Measurements from ENCODE around the gene CNTN1. TPM values are rescaled to one million over a fixed set of nuclear protein-coding genes. Genes with fewer than 3 reads are reported as not detected.

CNTN1 gene
- total and polyA plus RNA-seq, 9 of the 15 experiments (the other 6 are each of a cell fraction or from before 2014, with no cell fraction given), result 0.16 TPM; not detected in 8

DNA sequence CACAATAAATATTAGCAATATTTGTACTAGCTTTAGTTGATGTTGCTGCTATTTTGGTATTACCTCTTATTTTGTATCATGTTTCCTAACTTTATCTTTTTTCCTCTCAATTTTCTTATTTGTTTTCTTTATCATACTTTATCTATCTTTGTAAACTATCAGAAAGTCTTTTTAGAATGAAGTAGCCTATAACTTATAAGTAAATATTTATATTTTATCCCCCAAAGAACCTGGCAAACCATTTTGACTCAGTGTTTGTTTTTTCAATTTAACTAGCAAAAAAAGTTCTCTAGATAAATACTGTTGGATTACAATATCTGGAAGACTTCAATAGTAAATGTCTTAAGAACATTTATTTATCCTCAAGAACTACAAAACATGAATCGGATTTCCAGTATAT, 360.2 kb downstream of the CNTN1 start:
- CTCF ChIA-PET (ENCODE audit: low intra/inter-chr PET ratio), result no interaction called here
- TF ChIP-seq ARID3A (IDR thresholded peaks at IDR 0.05; ENCODE audit: borderline replicate concordance, low read depth, low read length) (no peak), ZFX (CRISPR knock-in tag; IDR thresholded peaks at IDR 0.05) (no peak), TARDBP (IDR thresholded peaks at IDR 0.05) (no peak), COPS2 (conservative IDR thresholded peaks at IDR 0.05) (no peak), PRPF4 (IDR thresholded peaks at IDR 0.05; ENCODE audit: insufficient read depth, low read depth, low read length, poor library complexity, severe bottlenecking) (no peak)
- no peaks in the 10 kb centered on the region for H3K79me2 ChIP-seq (ENCODE audit: control insufficient read depth, insufficient read depth, low read length)
- intact Hi-C loops (cut with micrococcal nuclease), result no loop called here
- WGBS (ENCODE audit: insufficient coverage, low coverage, missing lambda C conversion rate), result 6% methylated on average over 1 of the region's 1 CpG
- DNase-seq (ENCODE audit: extremely low read depth in 1 of 4, low spot score in 3 of 4), result no peak
- H2AFZ ChIP-seq (ENCODE audit: low read depth, low read length), result no peak overlapping the region
- no TSS peak for BruUV-seq (replicated peaks)
- no peak for FAIRE-seq
- H4K20me1 ChIP-seq (replicated peaks; ENCODE audit: control insufficient read depth, insufficient read depth, low read length), result no peaks in the 10 kb centered on the region
- POLR2A ChIA-PET, result no interaction called here
- no peak overlapping the region for H3K9ac ChIP-seq (ENCODE audit: insufficient read depth in 1 of 2, low read depth in 2 of 2, low read length in 2 of 2)
- ATAC-seq, result no peak
- H3K27me3 ChIP-seq (ENCODE audit: control insufficient read depth in 2 of 2, insufficient read depth in 2 of 2, low read length in 2 of 2), result no peaks in the 10 kb centered on the region
- no peaks in the 10 kb centered on the region for H3K4me1 ChIP-seq (replicated peaks in 1 of 2; ENCODE audit: control insufficient read depth in 2 of 2, insufficient read depth in 2 of 2, low read length in 2 of 2)
- no peaks in the 10 kb centered on the region for H3K9me3 ChIP-seq (replicated peaks; ENCODE audit: control insufficient read depth, insufficient read depth, low read depth, low read length)
- no peak overlapping the region for H3K4me2 ChIP-seq (ENCODE audit: insufficient read depth, low read length)
- H3K36me3 ChIP-seq (ENCODE audit: control insufficient read depth, insufficient read depth, low read length), result no peaks in the 10 kb centered on the region
- H3K9me1 ChIP-seq (ENCODE audit: control insufficient read depth, insufficient read depth, low read length), result no peaks in the 10 kb centered on the region
- no peak overlapping the region for H3K27ac ChIP-seq (ENCODE audit: extremely low read depth, low read depth, low read length)
- in situ Hi-C loops (cut with MboI), result no loop called here
- no peak overlapping the region for H3K4me3 ChIP-seq

DNA sequence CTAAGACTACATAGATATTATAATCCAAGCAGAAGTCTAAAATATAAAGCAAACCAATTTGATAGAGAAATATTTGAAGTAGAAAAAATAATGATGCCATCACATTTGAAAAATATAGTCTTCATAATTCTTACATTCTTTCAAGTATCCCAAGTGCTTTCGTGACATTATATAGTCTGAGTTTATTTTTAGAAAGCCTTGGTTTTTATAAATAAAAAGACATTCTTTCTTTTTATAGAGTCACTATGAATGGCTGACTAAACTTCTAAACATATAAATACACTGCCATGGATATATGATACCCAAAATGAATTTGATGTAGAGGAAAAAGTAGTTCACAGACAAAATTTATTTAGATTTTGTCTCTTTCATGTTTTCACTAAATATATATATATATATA, 360.8 kb downstream of the CNTN1 start:
- no peaks in the 10 kb centered on the region for H3K79me2 ChIP-seq (ENCODE audit: control insufficient read depth, insufficient read depth, low read length)
- in situ Hi-C loops (cut with MboI) (no loop called here), intact Hi-C loops (cut with micrococcal nuclease) (no loop called here)
- no peak for TF ChIP-seq XRCC5 (IDR thresholded peaks at IDR 0.05; ENCODE audit: low read depth, low read length)
- TF ChIP-seq ZNF586 (CRISPR knock-in tag; conservative IDR thresholded peaks at IDR 0.05), result no peak
- TF ChIP-seq RUNX1 (IDR thresholded peaks at IDR 0.05; ENCODE audit: low read depth), result no peak
- no peak for TF ChIP-seq ZNF212 (CRISPR knock-in tag; IDR thresholded peaks at IDR 0.05)
- TF ChIP-seq HNRNPL (IDR thresholded peaks at IDR 0.05; ENCODE audit: low read depth, low read length), result no peak
- no peak for TF ChIP-seq MIER1 (IDR thresholded peaks at IDR 0.05; ENCODE audit: low read depth)
- no peak for TF ChIP-seq ZNF589 (CRISPR knock-in tag; IDR thresholded peaks at IDR 0.05; ENCODE audit: low read depth)
- no peaks in the 10 kb centered on the region for H3K27me3 ChIP-seq (ENCODE audit: control insufficient read depth in 2 of 2, insufficient read depth in 2 of 2, low read length in 2 of 2)
- no peaks in the 10 kb centered on the region for H3K9me1 ChIP-seq (ENCODE audit: control insufficient read depth, insufficient read depth, low read length)
- H2AFZ ChIP-seq (ENCODE audit: low read depth, low read length), result no peak overlapping the region
- CTCF ChIA-PET (ENCODE audit: low intra/inter-chr PET ratio), result no interaction called here
- WGBS (ENCODE audit: insufficient coverage, low coverage, missing lambda C conversion rate), result 0% methylated on average over 1 of the region's 1 CpG
- FAIRE-seq (no peak), DNase-seq (ENCODE audit: extremely low read depth in 1 of 4, low spot score in 3 of 4) (no peak), ATAC-seq (no peak)
- no peak overlapping the region for H3K27ac ChIP-seq (ENCODE audit: extremely low read depth, low read depth, low read length)
- no peaks in the 10 kb centered on the region for H3K36me3 ChIP-seq (ENCODE audit: control insufficient read depth, insufficient read depth, low read length)
- BruUV-seq (replicated peaks), result no TSS peak
- H3K9me3 ChIP-seq (replicated peaks; ENCODE audit: control insufficient read depth, insufficient read depth, low read depth, low read length), result no peaks in the 10 kb centered on the region
- POLR2A ChIA-PET, result no interaction called here
- H3K9ac ChIP-seq (ENCODE audit: insufficient read depth in 1 of 2, low read depth in 2 of 2, low read length in 2 of 2), result no peak overlapping the region
- H3K4me3 ChIP-seq, result no peak overlapping the region
- no peaks in the 10 kb centered on the region for H4K20me1 ChIP-seq (replicated peaks; ENCODE audit: control insufficient read depth, insufficient read depth, low read length)
- H3K4me2 ChIP-seq (ENCODE audit: insufficient read depth, low read length), result no peak overlapping the region
- no peaks in the 10 kb centered on the region for H3K4me1 ChIP-seq (replicated peaks in 1 of 2; ENCODE audit: control insufficient read depth in 2 of 2, insufficient read depth in 2 of 2, low read length in 2 of 2)
